ENCODE results near the gene CBARP.
A peak's percentile ranks its signal among the peaks of the same experiment; 100 is the strongest.

Gene CBARP

DNA sequence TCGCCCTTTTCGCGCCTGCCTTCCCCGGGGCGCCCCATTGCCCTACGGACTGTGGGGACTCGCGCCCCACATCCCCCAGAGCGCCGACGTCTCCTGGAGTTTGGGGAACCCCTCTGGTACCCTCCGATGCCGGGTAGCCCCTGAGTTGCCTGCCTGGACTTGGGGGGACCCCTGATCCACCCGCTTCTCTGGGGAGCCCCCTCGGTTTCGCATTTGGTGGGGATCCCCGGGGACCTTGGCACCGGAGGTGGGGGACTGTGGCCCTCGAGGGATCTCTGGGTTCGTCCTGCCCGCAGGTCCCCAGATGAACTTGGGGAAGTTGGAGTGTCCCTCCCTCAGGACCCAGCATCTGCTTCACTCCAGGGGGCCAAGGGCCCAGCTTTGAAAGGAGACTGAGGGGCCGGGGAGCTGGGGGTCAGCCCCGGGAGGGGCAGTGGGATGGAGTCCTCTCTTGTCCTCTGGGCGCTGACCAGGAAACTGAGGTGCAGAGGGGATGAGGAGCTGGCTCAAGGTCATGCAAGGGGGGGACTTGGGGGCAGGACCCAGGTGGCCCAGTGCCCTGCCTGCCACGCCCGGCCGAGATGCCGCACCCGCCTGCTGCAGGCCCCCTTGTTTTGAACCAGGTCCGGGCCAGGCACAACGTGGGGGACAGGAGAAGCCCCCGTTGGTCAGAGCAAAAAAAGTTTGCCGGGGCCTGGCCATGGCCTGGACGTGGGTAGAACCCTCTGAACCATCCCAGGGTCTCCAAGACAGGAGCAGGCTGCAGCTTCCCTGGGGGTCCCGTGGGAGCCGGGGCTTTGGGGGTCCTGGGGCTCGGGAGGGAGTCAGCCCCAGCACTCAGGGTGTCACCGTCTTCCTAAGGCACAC is 48.9 kb upstream of the CBARP start:
- H3K9me3 ChIP-seq (ENCODE audit: control insufficient read depth, insufficient read depth, low read depth, low read length): no peaks in the 10 kb centered on the region
- POLR2A ChIA-PET: interaction anchor here (0.5 to 0.6 kb wide), 2 partner anchors 20 to 59 kb away, joined by 3 read pairs; no protein-coding TSS in a partner anchor
- peak overlapping the region; percentile 34 for H3K4me3 ChIP-seq (ENCODE audit: low read depth, low read length)
- CTCF ChIA-PET: interaction anchor here (0.6 to 1.3 kb wide), 4 partner anchors 27 to 89 kb away, joined by 3 to 7 read pairs (median 3); no protein-coding TSS in a partner anchor
- TF ChIP-seq ZBTB48 (tag by site-specific recombination; IDR thresholded peaks at IDR 0.05): 0 out of 2 replicates have a peak, but pooled peaks have one; percentile 13
- TF ChIP-seq ZNF335 (tag by site-specific recombination; conservative IDR thresholded peaks at IDR 0.05): peak; percentile 62
- TF ChIP-seq GLIS1 (tag by site-specific recombination; IDR thresholded peaks at IDR 0.05): peak; percentile 55; the same call in 1 of the 2 replicates
- TF ChIP-seq TCF7L2 (IDR thresholded peaks at IDR 0.05; ENCODE audit: borderline replicate concordance, low read depth, low read length): no peak
- TF ChIP-seq, protein P1, sequence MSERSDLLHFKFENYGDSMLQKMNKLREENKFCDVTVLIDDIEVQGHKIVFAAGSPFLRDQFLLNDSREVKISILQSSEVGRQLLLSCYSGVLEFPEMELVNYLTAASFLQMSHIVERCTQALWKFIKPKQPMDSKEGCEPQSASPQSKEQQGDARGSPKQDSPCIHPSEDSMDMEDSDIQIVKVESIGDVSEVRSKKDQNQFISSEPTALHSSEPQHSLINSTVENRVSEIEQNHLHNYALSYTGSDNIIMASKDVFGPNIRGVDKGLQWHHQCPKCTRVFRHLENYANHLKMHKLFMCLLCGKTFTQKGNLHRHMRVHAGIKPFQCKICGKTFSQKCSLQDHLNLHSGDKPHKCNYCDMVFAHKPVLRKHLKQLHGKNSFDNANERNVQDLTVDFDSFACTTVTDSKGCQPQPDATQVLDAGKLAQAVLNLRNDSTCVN (tag by site-specific recombination; optimal IDR thresholded peaks at IDR 0.05): peak; percentile 25
- TF ChIP-seq HIC1 (tag by site-specific recombination; IDR thresholded peaks at IDR 0.05): peak; percentile 72; the same call in 1 of the 2 replicates
- peak; percentile 24; the same call in 1 of the 2 replicates for TF ChIP-seq KLF1 (tag by site-specific recombination; IDR thresholded peaks at IDR 0.05)
- no peak for TF ChIP-seq ZNF707 (tag by site-specific recombination; IDR thresholded peaks at IDR 0.05)
- peak; percentile 49; the same call in 1 of the 2 replicates for TF ChIP-seq GLIS2 (tag by site-specific recombination; IDR thresholded peaks at IDR 0.05)
- TF ChIP-seq, protein P2, sequence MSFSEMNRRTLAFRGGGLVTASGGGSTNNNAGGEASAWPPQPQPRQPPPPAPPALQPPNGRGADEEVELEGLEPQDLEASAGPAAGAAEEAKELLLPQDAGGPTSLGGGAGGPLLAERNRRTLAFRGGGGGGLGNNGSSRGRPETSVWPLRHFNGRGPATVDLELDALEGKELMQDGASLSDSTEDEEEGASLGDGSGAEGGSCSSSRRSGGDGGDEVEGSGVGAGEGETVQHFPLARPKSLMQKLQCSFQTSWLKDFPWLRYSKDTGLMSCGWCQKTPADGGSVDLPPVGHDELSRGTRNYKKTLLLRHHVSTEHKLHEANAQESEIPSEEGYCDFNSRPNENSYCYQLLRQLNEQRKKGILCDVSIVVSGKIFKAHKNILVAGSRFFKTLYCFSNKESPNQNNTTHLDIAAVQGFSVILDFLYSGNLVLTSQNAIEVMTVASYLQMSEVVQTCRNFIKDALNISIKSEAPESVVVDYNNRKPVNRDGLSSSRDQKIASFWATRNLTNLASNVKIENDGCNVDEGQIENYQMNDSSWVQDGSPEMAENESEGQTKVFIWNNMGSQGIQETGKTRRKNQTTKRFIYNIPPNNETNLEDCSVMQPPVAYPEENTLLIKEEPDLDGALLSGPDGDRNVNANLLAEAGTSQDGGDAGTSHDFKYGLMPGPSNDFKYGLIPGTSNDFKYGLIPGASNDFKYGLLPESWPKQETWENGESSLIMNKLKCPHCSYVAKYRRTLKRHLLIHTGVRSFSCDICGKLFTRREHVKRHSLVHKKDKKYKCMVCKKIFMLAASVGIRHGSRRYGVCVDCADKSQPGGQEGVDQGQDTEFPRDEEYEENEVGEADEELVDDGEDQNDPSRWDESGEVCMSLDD (tag by site-specific recombination; IDR thresholded peaks at IDR 0.05): peak; percentile 73; the same call in 1 of the 2 replicates
- TF ChIP-seq ZNF837 (tag by site-specific recombination; IDR thresholded peaks at IDR 0.05): no peak
- TF ChIP-seq ZNF169 (tag by site-specific recombination; IDR thresholded peaks at IDR 0.05): no peak
- TF ChIP-seq, protein P3, sequence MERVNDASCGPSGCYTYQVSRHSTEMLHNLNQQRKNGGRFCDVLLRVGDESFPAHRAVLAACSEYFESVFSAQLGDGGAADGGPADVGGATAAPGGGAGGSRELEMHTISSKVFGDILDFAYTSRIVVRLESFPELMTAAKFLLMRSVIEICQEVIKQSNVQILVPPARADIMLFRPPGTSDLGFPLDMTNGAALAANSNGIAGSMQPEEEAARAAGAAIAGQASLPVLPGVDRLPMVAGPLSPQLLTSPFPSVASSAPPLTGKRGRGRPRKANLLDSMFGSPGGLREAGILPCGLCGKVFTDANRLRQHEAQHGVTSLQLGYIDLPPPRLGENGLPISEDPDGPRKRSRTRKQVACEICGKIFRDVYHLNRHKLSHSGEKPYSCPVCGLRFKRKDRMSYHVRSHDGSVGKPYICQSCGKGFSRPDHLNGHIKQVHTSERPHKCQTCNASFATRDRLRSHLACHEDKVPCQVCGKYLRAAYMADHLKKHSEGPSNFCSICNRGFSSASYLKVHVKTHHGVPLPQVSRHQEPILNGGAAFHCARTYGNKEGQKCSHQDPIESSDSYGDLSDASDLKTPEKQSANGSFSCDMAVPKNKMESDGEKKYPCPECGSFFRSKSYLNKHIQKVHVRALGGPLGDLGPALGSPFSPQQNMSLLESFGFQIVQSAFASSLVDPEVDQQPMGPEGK (tag by site-specific recombination; IDR thresholded peaks at IDR 0.05): peak; percentile 51; the same call in 1 of the 2 replicates
- peak; percentile 41; the same call in 1 of the 2 replicates for TF ChIP-seq KLF7 (tag by site-specific recombination; IDR thresholded peaks at IDR 0.05; ENCODE audit: borderline replicate concordance)
- peak overlapping the region; percentile 9; the same call in 1 of the 2 replicates for H3K27ac ChIP-seq (ENCODE audit: extremely low read depth, low read depth, low read length)
- H3K4me1 ChIP-seq (ENCODE audit: control insufficient read depth, insufficient read depth, low read length): peaks cover 5% of the 10 kb centered on the region
- no peaks in the 10 kb centered on the region for H3K36me3 ChIP-seq (ENCODE audit: control insufficient read depth in 2 of 2, insufficient read depth in 1 of 2, low read length in 2 of 2)

Data from HEK293 (cell line).